Measurements from ENCODE around the gene PLIN4.
A peak's percentile ranks its signal among the peaks of the same experiment; 100 is the strongest.

Gene PLIN4

GRCh38 chr19:4557144-4557970 lies 39.1 kb upstream of the PLIN4 start:
- H3K36me3 ChIP-seq (replicated peaks in 1 of 2; ENCODE audit: control insufficient read depth in 2 of 2, insufficient read depth in 2 of 2, low read length in 2 of 2) = peaks cover 34 to 36% of the 10 kb centered on the region in 2 donors
- peak overlapping the region; percentile 72 for H3K9ac ChIP-seq (ENCODE audit: low read depth, low read length, poor library complexity)
- H3K14ac ChIP-seq (ENCODE audit: low read length) = no peak overlapping the region
- peak overlapping the region; percentile 57 for H3K18ac ChIP-seq (ENCODE audit: low read length)
- no peaks in the 10 kb centered on the region for H3K4me1 ChIP-seq (ENCODE audit: control insufficient read depth in 2 of 2, insufficient read depth in 1 of 2, low read depth in 1 of 2, low read length in 2 of 2)
- H3K23ac ChIP-seq (ENCODE audit: low read depth, low read length, poor library complexity) = no peak overlapping the region
- no peak overlapping the region for H3K4ac ChIP-seq (ENCODE audit: low read length)
- H2BK12ac ChIP-seq (ENCODE audit: low read length) = no peak overlapping the region
- H2AK5ac ChIP-seq (ENCODE audit: low read depth, low read length) = peak overlapping the region; percentile 15
- DNase-seq (ENCODE audit: low spot score) = no peak
- no peak overlapping the region for H3K4me3 ChIP-seq (ENCODE audit: low read length in 2 of 2)
- H3K4me2 ChIP-seq (ENCODE audit: insufficient read depth, low read length, poor library complexity, severe bottlenecking) = no peak overlapping the region
- H4K8ac ChIP-seq (ENCODE audit: low read depth, low read length) = no peak overlapping the region
- peaks cover 3% of the 10 kb centered on the region for H3K79me1 ChIP-seq (ENCODE audit: low read depth, low read length)
- H2AFZ ChIP-seq (ENCODE audit: low read length) = no peak overlapping the region
- peaks cover 0 to 2% (median 0%) of the 10 kb centered on the region in 3 experiments for H3K27me3 ChIP-seq (ENCODE audit: control insufficient read depth in 3 of 3, insufficient read depth in 3 of 3, low read depth in 1 of 3, low read length in 3 of 3)
- no peak overlapping the region for H3K27ac ChIP-seq (replicated peaks; ENCODE audit: low read length)
- H2BK5ac ChIP-seq (ENCODE audit: low read length) = no peak overlapping the region
- WGBS, 2 donors (ENCODE audit: extremely low coverage in 2 of 2, insufficient read length in 2 of 2, insufficient replicate concordance in 1 of 2) = no CpG with 5 or more reads among the region's 33 CpGs
- H2BK120ac ChIP-seq (ENCODE audit: low read depth, low read length) = no peak overlapping the region
- no peak overlapping the region for H4K91ac ChIP-seq (ENCODE audit: low read depth, low read length, poor library complexity)
- H2BK15ac ChIP-seq (ENCODE audit: low read length) = no peak overlapping the region
- H3K9me3 ChIP-seq (replicated peaks in 1 of 2; ENCODE audit: control insufficient read depth in 2 of 2, insufficient read depth in 1 of 2, low read depth in 1 of 2, low read length in 2 of 2) = no peaks in the 10 kb centered on the region

GRCh38 chr19:4556597-4557127 lies 38.4 kb upstream of the PLIN4 start:
- Histone ChIP-seq H2BK5ac (ENCODE audit: low read length) (no peak overlapping the region), H3K36me3 (replicated peaks in 1 of 2; ENCODE audit: control insufficient read depth in 2 of 2, insufficient read depth in 2 of 2, low read length in 2 of 2) (peaks cover 39 to 43% of the 10 kb centered on the region in 2 donors), H3K14ac (ENCODE audit: low read length) (no peak overlapping the region), H3K27me3 (ENCODE audit: control insufficient read depth in 3 of 3, insufficient read depth in 3 of 3, low read depth in 1 of 3, low read length in 3 of 3) (peaks cover 0 to 2% (median 0%) of the 10 kb centered on the region in 3 experiments), H3K4me2 (ENCODE audit: insufficient read depth, low read length, poor library complexity, severe bottlenecking) (no peak overlapping the region), H3K23ac (ENCODE audit: low read depth, low read length, poor library complexity) (no peak overlapping the region), H3K9me3 (replicated peaks in 1 of 2; ENCODE audit: control insufficient read depth in 2 of 2, insufficient read depth in 1 of 2, low read depth in 1 of 2, low read length in 2 of 2) (no peaks in the 10 kb centered on the region), H3K27ac (replicated peaks; ENCODE audit: low read length) (no peak overlapping the region), H3K4me1 (ENCODE audit: control insufficient read depth in 2 of 2, insufficient read depth in 1 of 2, low read depth in 1 of 2, low read length in 2 of 2) (no peaks in the 10 kb centered on the region), H4K8ac (ENCODE audit: low read depth, low read length) (no peak overlapping the region), H2BK12ac (ENCODE audit: low read length) (no peak overlapping the region), H3K4me3 (ENCODE audit: low read length in 2 of 2) (no peak overlapping the region), H3K79me1 (ENCODE audit: low read depth, low read length) (peaks cover 3% of the 10 kb centered on the region), H2BK15ac (ENCODE audit: low read length) (no peak overlapping the region), H3K18ac (ENCODE audit: low read length) (peak overlapping the region; percentile 57), H3K4ac (ENCODE audit: low read length) (no peak overlapping the region), H2AK5ac (ENCODE audit: low read depth, low read length) (peak overlapping the region; percentile 15), H2AFZ (ENCODE audit: low read length) (no peak overlapping the region), H4K91ac (ENCODE audit: low read depth, low read length, poor library complexity) (no peak overlapping the region), H2BK120ac (ENCODE audit: low read depth, low read length) (no peak overlapping the region), H3K9ac (ENCODE audit: low read depth, low read length, poor library complexity) (peak overlapping the region; percentile 72)
- no CpG with 5 or more reads among the region's 25 CpGs for WGBS, 2 donors (ENCODE audit: extremely low coverage in 2 of 2, insufficient read length in 2 of 2, insufficient replicate concordance in 1 of 2)
- no peak for DNase-seq (ENCODE audit: low spot score)

- Histone ChIP-seq H3K27me3 (ENCODE audit: control insufficient read depth in 3 of 3, insufficient read depth in 3 of 3, low read depth in 1 of 3, low read length in 3 of 3) (peaks cover 0 to 2% (median 0%) of the 10 kb centered on the region in 3 experiments), H3K4me1 (ENCODE audit: control insufficient read depth in 2 of 2, insufficient read depth in 1 of 2, low read depth in 1 of 2, low read length in 2 of 2) (no peaks in the 10 kb centered on the region), H3K18ac (ENCODE audit: low read length) (no peak overlapping the region), H3K4me2 (ENCODE audit: insufficient read depth, low read length, poor library complexity, severe bottlenecking) (no peak overlapping the region), H3K23ac (ENCODE audit: low read depth, low read length, poor library complexity) (no peak overlapping the region), H3K9ac (ENCODE audit: low read depth, low read length, poor library complexity) (peak overlapping the region; percentile 30), H2BK15ac (ENCODE audit: low read length) (no peak overlapping the region), H4K91ac (ENCODE audit: low read depth, low read length, poor library complexity) (no peak overlapping the region), H3K27ac (replicated peaks; ENCODE audit: low read length) (no peak overlapping the region), H3K9me3 (replicated peaks in 1 of 2; ENCODE audit: control insufficient read depth in 2 of 2, insufficient read depth in 1 of 2, low read depth in 1 of 2, low read length in 2 of 2) (no peaks in the 10 kb centered on the region), H2BK5ac (ENCODE audit: low read length) (no peak overlapping the region), H4K8ac (ENCODE audit: low read depth, low read length) (no peak overlapping the region), H3K14ac (ENCODE audit: low read length) (no peak overlapping the region), H2BK120ac (ENCODE audit: low read depth, low read length) (no peak overlapping the region), H3K36me3 (replicated peaks in 1 of 2; ENCODE audit: control insufficient read depth in 2 of 2, insufficient read depth in 2 of 2, low read length in 2 of 2) (peaks cover 40 to 44% of the 10 kb centered on the region in 2 donors), H3K79me1 (ENCODE audit: low read depth, low read length) (peaks cover 3% of the 10 kb centered on the region), H2AFZ (ENCODE audit: low read length) (no peak overlapping the region), H3K4me3 (ENCODE audit: low read length in 2 of 2) (peak overlapping the region in 1 of 2 donors; percentile 26), H2BK12ac (ENCODE audit: low read length) (no peak overlapping the region), H2AK5ac (ENCODE audit: low read depth, low read length) (no peak overlapping the region), H3K4ac (ENCODE audit: low read length) (no peak overlapping the region)
- WGBS, 2 donors (ENCODE audit: extremely low coverage in 2 of 2, insufficient read length in 2 of 2, insufficient replicate concordance in 1 of 2) = no CpG with 5 or more reads among the region's 43 CpGs
- no peak for DNase-seq (ENCODE audit: low spot score)
These were observed 37.6 kb upstream of the PLIN4 start for GRCh38 chr19:4555657-4556561.

Data from neuronal stem cell (in vitro differentiated cells).